Smooth muscle cell (in vitro differentiated cells): ENCODE data around the gene GLI3. TPM values are rescaled to one million over a fixed set of nuclear protein-coding genes. Genes with fewer than 3 reads are reported as not detected.
A peak's percentile ranks its signal among the peaks of the same experiment; 100 is the strongest.

Experiments
- DNase-seq: peaks from one replicate; lab custom pipeline; 2025; ENCODE audit not compliant: unreplicated experiment; lab: John Stamatoyannopoulos, UW
- H2AFZ ChIP-seq: fragments of 200-600 bp; sonication (generic); 2 replicates; pipeline ENCODE4 v1.6.0; 2016; ENCODE audit warnings: antibody characterized with exemption, low read depth, mild to moderate bottlenecking
- H3F3A ChIP-seq: fragments of 200-600 bp; sonication (generic); 2 replicates; pipeline ENCODE4 v1.6.0; 2017; ENCODE audit warnings: antibody characterized with exemption, low read depth
- H3K27ac ChIP-seq: fragments of 200-600 bp; sonication (generic); 2 replicates; pipeline ENCODE4 v1.5.1; 2016; ENCODE audit warnings: low read depth, mild to moderate bottlenecking
- H3K27me3 ChIP-seq: fragments of 200-600 bp; sonication (generic); 2 replicates; pipeline ENCODE4 v1.6.1; 2016; ENCODE audit warnings: low read depth, mild to moderate bottlenecking
- H3K36me3 ChIP-seq: fragments of 200-600 bp; sonication (generic); 2 replicates; pipeline ENCODE4 v1.5.1; 2016; ENCODE audit warnings: low read depth
- H3K4me1 ChIP-seq: fragments of 200-600 bp; sonication (generic); 2 replicates; pipeline ENCODE4 v1.5.1; 2016; ENCODE audit warnings: low read depth
- H3K4me2 ChIP-seq: fragments of 200-600 bp; sonication (generic); 2 replicates; pipeline ENCODE4 v1.6.0; 2016; ENCODE audit warnings: mild to moderate bottlenecking
- H3K4me3 ChIP-seq: fragments of 200-600 bp; sonication (generic); 2 replicates; pipeline ENCODE4 v1.5.1; 2016; ENCODE audit warnings: mild to moderate bottlenecking
- H3K79me2 ChIP-seq: fragments of 200-600 bp; sonication (generic); 2 replicates; pipeline ENCODE4 v1.6.0; 2016; ENCODE audit warnings: low read depth, mild to moderate bottlenecking
- H3K9ac ChIP-seq: fragments of 200-600 bp; sonication (generic); 2 replicates; pipeline ENCODE4 v1.6.0; 2016; ENCODE audit warnings: low read depth
- H3K9me3 ChIP-seq: fragments of 200-600 bp; sonication (generic); replicated peaks from 2 replicates; pipeline ENCODE4 v1.5.1; 2016; ENCODE audit warnings: low read depth
- H4K20me1 ChIP-seq: fragments of 200-600 bp; sonication (generic); 2 replicates; pipeline ENCODE4 v1.6.0; 2016; ENCODE audit warnings: low read depth
- CTCF ChIP-seq: fragments of 200-600 bp; sonication (generic); IDR thresholded peaks from 2 replicates; pipeline ENCODE4 v1.5.1; 2017; ENCODE audit warnings: borderline replicate concordance, mild to moderate bottlenecking, antibody characterized with exemption; ENCODE audit not compliant: insufficient read depth, poor library complexity, severe bottlenecking
- WGBS: methylation state at CpG from one replicate; pipeline ENCODE4 v1.1.7; 2016; ENCODE audit warnings: low lambda C conversion rate; 5-methylcytosine and 5-hydroxymethylcytosine counted together
- polyA plus RNA-seq: library from polyadenylated mRNA; unstranded; fragments of >200 nt; fragmentation: Nextera tagmentation; extraction: Ambion mirVana; gene quantifications from 2 replicates; pipeline ENCODE4 v1.2.1, GENCODE V29; 2016
- total RNA-seq: library from RNA; depleted of rRNA; stranded (reverse); fragments of >200 nt; gene quantifications from 2 replicates; pipeline ENCODE4 v1.2.3, GENCODE V29; 2014

Gene GLI3
- total and polyA plus RNA-seq, 2 experiments from 2014 or later: 31.1 to 70.4 TPM

- no peak overlapping the region for H3K27ac ChIP-seq
- WGBS: 81% methylated on average over 4 of the region's 4 CpGs
Measured at GRCh38 chr7:41930538-41931262, 306.3 kb downstream of the GLI3 start.

DNA sequence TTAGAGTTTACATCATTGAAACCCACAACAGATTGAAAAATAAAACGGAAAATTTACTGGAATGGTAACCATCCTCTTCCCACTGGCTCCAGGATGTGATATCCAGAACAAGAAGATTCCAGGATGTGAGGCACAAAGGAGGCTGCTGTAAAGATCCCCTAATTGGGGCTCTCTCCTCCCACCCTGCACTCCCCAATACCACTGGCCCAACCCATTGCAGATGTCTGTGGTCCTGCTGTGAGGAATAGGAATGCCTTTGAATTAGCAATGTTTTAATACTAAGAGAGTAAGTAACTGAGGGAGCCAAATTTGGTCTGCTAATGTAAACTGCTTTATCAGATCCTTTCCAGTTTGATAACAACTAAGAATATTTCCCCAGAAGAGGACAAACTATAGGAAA, 308.2 kb downstream of the GLI3 start:
- Histone ChIP-seq H3K36me3 (no peaks in the 10 kb centered on the region), H3F3A (no peaks in the 10 kb centered on the region), H3K4me1 (peaks cover 6% of the 10 kb centered on the region), H2AFZ (no peak overlapping the region), H3K9me3 (no peaks in the 10 kb centered on the region), H3K4me3 (no peak overlapping the region), H4K20me1 (no peaks in the 10 kb centered on the region), H3K27me3 (no peaks in the 10 kb centered on the region), H3K9ac (no peak overlapping the region), H3K79me2 (no peaks in the 10 kb centered on the region), H3K27ac (no peak overlapping the region), H3K4me2 (peak overlapping the region; percentile 15)
- DNase-seq: no peak
- TF ChIP-seq CTCF: no peak
- whole genome bisulfite sequencing: 50% methylated on average over 1 of the region's 1 CpG

More at GRCh38 chr7:41930538-41931262, 306.3 kb downstream of the GLI3 start:
- DNase-seq: no peak
- H3K9ac ChIP-seq: no peak overlapping the region
- no peaks in the 10 kb centered on the region for H3K27me3 ChIP-seq
- no peaks in the 10 kb centered on the region for H3K9me3 ChIP-seq
- no peaks in the 10 kb centered on the region for H4K20me1 ChIP-seq
- H3K4me3 ChIP-seq: no peak overlapping the region
- no peaks in the 10 kb centered on the region for H3K36me3 ChIP-seq
- no peaks in the 10 kb centered on the region for H3F3A ChIP-seq
- H3K4me1 ChIP-seq: peaks cover 6% of the 10 kb centered on the region
- H3K79me2 ChIP-seq: no peaks in the 10 kb centered on the region
- H2AFZ ChIP-seq: no peak overlapping the region
- no peak overlapping the region for H3K4me2 ChIP-seq
- TF ChIP-seq CTCF: no peak

DNA sequence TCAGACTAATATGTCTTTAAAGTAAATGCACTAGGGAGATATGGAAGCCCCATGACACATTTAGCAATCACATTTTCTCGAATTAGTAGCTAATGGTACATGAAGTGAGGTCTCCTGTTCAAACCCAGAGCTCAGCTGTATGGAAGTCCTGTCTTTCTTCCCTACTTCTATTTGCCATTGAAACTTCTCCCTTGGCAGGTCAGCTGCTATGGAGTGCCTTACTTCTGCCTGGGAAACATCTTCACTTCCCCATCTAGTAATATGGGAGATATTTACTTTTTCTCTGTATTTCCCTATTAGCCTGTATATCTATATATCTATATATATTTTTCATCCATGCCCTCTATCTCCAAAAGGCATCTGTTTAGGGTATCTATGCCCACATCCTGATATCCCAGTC, 308.8 kb downstream of the GLI3 start:
- Histone ChIP-seq H3K36me3 (no peaks in the 10 kb centered on the region), H4K20me1 (no peaks in the 10 kb centered on the region), H3K27me3 (no peaks in the 10 kb centered on the region), H3K4me1 (peaks cover 6% of the 10 kb centered on the region), H3K9me3 (no peaks in the 10 kb centered on the region), H3K79me2 (no peaks in the 10 kb centered on the region), H3F3A (no peaks in the 10 kb centered on the region), H2AFZ (no peak overlapping the region), H3K4me3 (no peak overlapping the region), H3K9ac (no peak overlapping the region), H3K27ac (no peak overlapping the region), H3K4me2 (no peak overlapping the region)
- WGBS: 86% methylated on average over 1 of the region's 1 CpG
- no peak for DNase-seq
- TF ChIP-seq CTCF: no peak

DNA sequence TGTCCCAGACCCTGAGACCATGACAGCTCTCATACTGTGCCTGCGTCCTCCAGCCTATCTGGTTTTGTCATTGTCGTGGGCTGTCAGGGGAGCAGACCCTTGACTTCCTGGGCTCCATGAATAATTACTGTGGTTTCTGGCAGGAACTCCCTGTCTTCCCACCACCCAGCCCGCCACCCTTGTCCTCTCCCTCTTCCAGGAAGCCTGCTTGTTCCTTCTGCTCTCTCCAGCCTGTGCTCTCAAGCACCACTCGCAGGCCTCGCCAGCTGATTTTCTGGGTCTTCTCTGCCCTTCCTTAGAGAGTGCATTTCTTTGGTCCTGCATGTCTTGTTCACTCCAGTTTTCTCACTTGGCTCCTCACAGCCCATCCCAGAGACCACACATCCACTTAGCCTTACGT, 309.6 kb downstream of the GLI3 start:
- Histone ChIP-seq H3K27ac (no peak overlapping the region), H3K36me3 (no peaks in the 10 kb centered on the region), H3K4me2 (no peak overlapping the region), H3K4me3 (no peak overlapping the region), H3K9ac (no peak overlapping the region), H3K27me3 (no peaks in the 10 kb centered on the region), H3K9me3 (no peaks in the 10 kb centered on the region), H3K79me2 (no peaks in the 10 kb centered on the region), H2AFZ (no peak overlapping the region), H4K20me1 (no peaks in the 10 kb centered on the region), H3K4me1 (peaks cover 6% of the 10 kb centered on the region), H3F3A (peaks cover under 1% of the 10 kb centered on the region)
- WGBS: 85% methylated on average over 6 of the region's 6 CpGs
- TF ChIP-seq CTCF: no peak
- no peak for DNase-seq
